Subcutaneous adipose tissue (tissue), 4 donors: ENCODE measurements around the gene CNDP2. TPM values are rescaled to one million over a fixed set of nuclear protein-coding genes. Genes with fewer than 3 reads are reported as not detected.

Experiments used
- CTCF ChIP-seq: fragments of 450-650 bp; IDR thresholded peaks from one replicate; pipeline ENCODE4 v1.5.1; 2016; ENCODE audit warnings: low read depth, mild to moderate bottlenecking, control low read depth, antibody characterized with exemption, moderate library complexity
- total RNA-seq, 4 donors: library from RNA; depleted of rRNA; stranded (reverse); fragments of >200 nt; gene quantifications; one replicate each; pipeline ENCODE4 v1.1.0, GENCODE V29; 2016

Gene CNDP2
- total RNA-seq, 4 donors from 2014 or later: 83.8 to 160 (median 106) TPM

- no peak for TF ChIP-seq CTCF
Observed at GRCh38 chr18:74473976-74474640, 22.1 kb upstream of the CNDP2 start.

DNA sequence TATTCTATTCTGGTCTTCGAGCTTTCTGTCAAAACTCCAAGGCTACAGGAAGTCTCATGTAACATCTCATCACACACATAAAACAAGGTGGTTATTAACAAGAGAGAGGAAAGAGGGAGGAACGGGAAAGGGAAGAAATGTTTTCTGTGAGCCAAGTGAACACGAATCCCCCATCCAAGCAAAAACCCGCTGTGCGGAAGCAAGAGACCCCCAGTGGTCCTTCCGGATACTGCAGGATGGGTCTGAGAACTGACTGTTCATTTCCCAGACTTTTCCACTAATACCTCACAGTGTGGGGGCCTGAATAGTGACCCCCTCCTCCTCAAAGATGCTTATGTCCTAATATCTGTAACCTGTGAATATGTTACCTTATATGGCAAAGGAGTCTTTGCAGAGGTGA, 20.0 kb upstream of the CNDP2 start:
- no peak for TF ChIP-seq CTCF

DNA sequence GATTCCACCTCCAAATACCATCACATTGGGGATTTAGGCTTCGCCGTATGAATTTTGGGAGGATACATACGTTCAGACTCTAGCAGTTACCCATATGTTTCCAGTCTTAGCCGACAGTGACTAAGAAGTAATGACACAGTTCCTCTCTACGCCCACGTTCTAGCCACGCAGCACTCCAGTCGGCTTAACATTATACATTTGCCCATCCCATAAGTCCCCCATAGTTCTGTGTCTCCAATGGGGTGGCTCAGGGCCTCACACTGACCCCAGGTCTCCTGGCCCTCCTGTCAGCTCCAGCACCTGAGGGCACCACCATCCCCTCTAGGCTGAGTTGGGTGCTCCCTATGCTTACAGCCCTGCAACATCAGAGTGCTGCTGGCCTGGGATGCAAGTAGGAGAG, 18.4 kb upstream of the CNDP2 start:
- no peak for TF ChIP-seq CTCF

GRCh38 chr18:74478316-74478715, 17.8 kb upstream of the CNDP2 start:
- TF ChIP-seq CTCF: no peak

GRCh38 chr18:74478880-74479279, 17.3 kb upstream of the CNDP2 start:
- TF ChIP-seq CTCF: no peak

DNA sequence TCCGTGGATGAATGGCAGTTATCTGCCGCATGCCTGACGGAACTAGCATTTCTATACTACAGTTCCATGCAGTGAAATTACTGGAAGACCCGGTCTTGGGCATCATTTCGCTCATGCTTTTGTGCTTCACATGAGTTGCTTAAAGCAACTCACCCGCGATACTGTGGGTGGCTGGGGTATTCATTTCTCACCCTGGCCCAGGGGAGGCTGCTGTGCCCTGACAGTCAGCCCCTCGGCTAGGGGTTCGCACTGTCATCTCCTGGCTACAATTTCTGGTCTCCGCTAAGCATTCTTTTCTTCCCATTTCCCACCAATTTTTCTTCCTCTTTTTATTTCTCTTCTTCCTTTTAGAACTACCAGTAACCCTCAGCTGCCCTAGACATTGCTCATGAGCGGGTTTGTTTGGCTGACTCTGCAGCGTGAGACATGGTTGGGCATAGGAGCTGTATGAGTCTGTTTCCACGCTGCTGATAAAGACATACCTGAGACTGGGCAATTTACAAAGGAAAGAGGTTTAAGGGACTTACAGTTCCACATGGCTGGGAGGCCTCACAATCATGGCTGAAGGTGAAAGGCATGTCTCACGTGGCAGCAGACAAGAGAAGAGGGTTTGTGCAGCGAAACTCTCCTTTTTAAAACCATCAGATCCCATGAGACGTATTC, 16.5 kb upstream of the CNDP2 start:
- no peak for TF ChIP-seq CTCF

GRCh38 chr18:74480149-74480651, 16.0 kb upstream of the CNDP2 start:
- no peak for TF ChIP-seq CTCF
